OCI-LY7 (cell line): ENCODE data around the gene MPP7.

Source experiments
- CTCF ChIP-seq: fragments of 200-600 bp; sonication (generic); conservative IDR thresholded peaks from 2 replicates; pipeline ENCODE4 v1.5.1; 2014; ENCODE audit warnings: mild to moderate bottlenecking, antibody characterized with exemption, low read length, moderate library complexity, mixed read lengths
- EZH2phosphoT487 ChIP-seq: fragments of 200-600 bp; sonication (generic); IDR thresholded peaks from 2 replicates; pipeline ENCODE4 v1.6.1; 2018; ENCODE audit warnings: low read depth, borderline replicate concordance, mild to moderate bottlenecking, mixed run types, antibody characterized with exemption, low read length, moderate library complexity, mixed read lengths

- no peak for TF ChIP-seq CTCF
- no peak for TF ChIP-seq EZH2phosphoT487
Measured at GRCh38 chr10:28320090-28320489, 17.2 kb upstream of the MPP7 start.
